ENCODE results near the gene SUFU.
A peak's percentile ranks its signal among the peaks of the same experiment; 100 is the strongest.

SUFU gene

DNA sequence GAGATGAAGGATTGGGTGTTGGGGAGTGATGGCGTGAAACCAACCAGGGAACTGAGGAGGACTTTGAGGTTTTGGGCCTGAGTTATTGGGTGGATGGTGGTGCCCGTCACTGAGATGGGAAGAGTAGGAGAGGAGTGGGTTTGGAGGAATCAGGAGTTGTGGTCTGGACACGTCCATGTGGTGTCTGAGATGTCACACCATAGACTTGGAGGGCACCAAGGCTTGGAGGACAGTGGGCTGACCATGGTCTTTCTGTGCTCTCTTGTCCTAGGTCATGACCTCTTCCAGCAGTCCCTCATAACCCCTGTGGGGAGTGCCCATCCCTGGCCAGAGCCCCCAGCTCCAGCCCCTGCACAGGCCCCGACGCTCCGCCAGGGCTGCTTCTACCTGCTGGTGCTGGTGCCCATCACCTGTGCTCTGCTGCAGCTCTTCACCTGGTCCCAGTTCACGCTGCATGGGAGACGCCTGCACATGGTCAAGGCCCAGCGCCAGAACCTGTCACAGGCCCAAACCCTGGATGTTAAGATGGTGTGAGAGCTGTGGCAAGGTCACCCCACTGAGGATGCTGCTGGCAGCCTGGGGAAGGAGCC, 28.2 kb upstream of the SUFU start:
- Histone ChIP-seq H3K27me3 (no peaks in the 10 kb centered on the region), H3K36me3 (peaks cover 57% of the 10 kb centered on the region)

DNA sequence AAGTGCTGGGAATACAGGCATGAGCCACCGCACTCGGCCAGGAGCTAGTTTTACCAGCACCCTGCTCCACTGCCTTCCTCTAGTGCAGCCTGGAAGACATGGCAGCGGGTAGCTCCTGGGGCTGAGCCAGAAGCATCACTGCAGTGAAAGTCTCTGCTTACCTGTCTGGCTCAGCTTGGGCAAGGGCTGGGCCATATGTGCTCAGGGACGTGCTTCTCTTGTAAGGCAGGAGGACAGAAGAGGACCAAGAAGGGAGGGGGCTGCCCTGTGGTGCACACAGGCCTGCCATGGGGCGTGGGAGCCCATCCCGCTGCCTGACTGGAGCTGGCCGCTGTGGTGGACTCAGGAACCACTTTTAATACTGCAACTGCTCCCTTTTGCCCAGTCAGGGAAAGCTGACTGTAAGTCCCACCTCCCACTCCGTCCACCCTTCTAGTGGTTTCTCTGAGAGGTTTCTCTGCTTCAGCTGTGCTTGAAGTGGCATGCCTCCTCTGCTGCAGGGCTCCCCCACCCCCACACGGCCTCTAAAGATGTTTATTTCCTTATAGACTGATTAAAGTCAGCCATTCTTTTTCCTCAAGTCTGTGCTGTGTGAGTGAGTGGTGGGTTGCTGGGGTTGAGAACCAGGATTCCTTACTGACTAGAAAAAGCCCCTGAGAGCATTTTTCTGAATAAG, 27.2 kb upstream of the SUFU start:
- Histone ChIP-seq H3K36me3 (peaks cover 64% of the 10 kb centered on the region), H3K9me3 (no peaks in the 10 kb centered on the region), H3K27ac (no peak overlapping the region), H3K4me3 (ENCODE audit: low read depth in 1 of 2, low read length in 1 of 2) (no peak overlapping the region), H3K4me1 (ENCODE audit: control insufficient read depth in 1 of 2, insufficient read depth in 1 of 2, low read depth in 1 of 2, low read length in 1 of 2) (peaks cover 4 to 7% of the 10 kb centered on the region in 2 experiments), H3K27me3 (no peaks in the 10 kb centered on the region)
- TF ChIP-seq, protein P1, sequence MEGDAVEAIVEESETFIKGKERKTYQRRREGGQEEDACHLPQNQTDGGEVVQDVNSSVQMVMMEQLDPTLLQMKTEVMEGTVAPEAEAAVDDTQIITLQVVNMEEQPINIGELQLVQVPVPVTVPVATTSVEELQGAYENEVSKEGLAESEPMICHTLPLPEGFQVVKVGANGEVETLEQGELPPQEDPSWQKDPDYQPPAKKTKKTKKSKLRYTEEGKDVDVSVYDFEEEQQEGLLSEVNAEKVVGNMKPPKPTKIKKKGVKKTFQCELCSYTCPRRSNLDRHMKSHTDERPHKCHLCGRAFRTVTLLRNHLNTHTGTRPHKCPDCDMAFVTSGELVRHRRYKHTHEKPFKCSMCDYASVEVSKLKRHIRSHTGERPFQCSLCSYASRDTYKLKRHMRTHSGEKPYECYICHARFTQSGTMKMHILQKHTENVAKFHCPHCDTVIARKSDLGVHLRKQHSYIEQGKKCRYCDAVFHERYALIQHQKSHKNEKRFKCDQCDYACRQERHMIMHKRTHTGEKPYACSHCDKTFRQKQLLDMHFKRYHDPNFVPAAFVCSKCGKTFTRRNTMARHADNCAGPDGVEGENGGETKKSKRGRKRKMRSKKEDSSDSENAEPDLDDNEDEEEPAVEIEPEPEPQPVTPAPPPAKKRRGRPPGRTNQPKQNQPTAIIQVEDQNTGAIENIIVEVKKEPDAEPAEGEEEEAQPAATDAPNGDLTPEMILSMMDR (IDR thresholded peaks at IDR 0.05) = no peak

More for the DNA sequence above, 28.2 kb upstream of the SUFU start:
- Histone ChIP-seq H3K4me3 (ENCODE audit: low read depth in 1 of 2, low read length in 1 of 2) (no peak overlapping the region), H3K4me1 (ENCODE audit: control insufficient read depth in 1 of 2, insufficient read depth in 1 of 2, low read depth in 1 of 2, low read length in 1 of 2) (peaks cover 4 to 8% of the 10 kb centered on the region in 2 experiments), H3K9me3 (no peaks in the 10 kb centered on the region), H3K27ac (no peak overlapping the region)
- TF ChIP-seq, protein P1 (IDR thresholded peaks at IDR 0.05) = no peak

DNA sequence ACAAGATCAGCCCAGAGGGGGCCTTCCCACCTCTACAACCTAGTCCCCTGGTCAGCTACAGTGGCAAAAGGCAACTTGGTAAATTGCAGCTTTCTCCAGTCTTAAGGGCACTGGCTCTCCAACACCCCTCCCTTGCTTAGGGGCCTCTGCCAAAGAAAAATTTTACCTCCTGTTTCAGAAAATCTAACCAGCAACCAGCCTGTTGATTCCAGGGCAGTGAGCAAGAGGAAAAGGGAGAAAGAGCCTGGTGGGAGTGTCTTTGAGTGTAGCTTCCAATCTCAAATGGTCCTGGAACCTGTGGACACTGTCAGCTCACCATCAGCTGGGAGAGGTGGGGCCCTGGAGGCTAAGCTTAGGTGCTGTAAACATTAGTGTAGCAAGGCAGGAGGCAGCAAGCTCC, 24.1 kb upstream of the SUFU start:
- no peaks in the 10 kb centered on the region for H3K27me3 ChIP-seq
- H3K36me3 ChIP-seq = peaks cover 73% of the 10 kb centered on the region
- no peak overlapping the region for H3K4me3 ChIP-seq (ENCODE audit: low read depth in 1 of 2, low read length in 1 of 2)
- H3K4me1 ChIP-seq (ENCODE audit: control insufficient read depth in 1 of 2, insufficient read depth in 1 of 2, low read depth in 1 of 2, low read length in 1 of 2) = peaks cover 4 to 7% of the 10 kb centered on the region in 2 experiments
- no peaks in the 10 kb centered on the region for H3K9me3 ChIP-seq
- TF ChIP-seq, protein P1 (IDR thresholded peaks at IDR 0.05) = no peak
- peak overlapping the region; percentile 59 for H3K27ac ChIP-seq

DNA sequence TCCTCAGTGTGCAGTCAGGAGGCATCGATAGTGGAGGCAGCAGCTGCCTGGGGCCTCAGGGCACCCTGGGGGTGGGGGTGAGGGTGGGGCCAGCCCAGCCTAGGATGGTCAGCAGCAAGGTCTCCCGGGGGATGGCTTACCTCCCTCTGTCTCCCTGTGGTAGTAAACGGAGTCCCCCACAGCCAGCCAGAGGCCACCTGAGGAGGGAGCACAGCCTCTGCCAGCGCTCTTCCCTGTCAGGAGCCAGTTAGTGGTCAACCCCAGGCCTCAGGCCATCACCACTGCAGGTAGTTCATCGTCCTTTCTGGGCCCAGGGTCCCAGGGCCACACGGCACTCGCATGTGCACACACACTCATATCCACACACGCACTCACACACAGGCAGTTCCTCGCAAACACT, 23.4 kb upstream of the SUFU start:
- no peaks in the 10 kb centered on the region for H3K27me3 ChIP-seq
- H3K36me3 ChIP-seq = peaks cover 80% of the 10 kb centered on the region
- H3K27ac ChIP-seq = peak overlapping the region; percentile 59
- no peak overlapping the region for H3K4me3 ChIP-seq (ENCODE audit: low read depth in 1 of 2, low read length in 1 of 2)
- no peaks in the 10 kb centered on the region for H3K9me3 ChIP-seq
- TF ChIP-seq, protein P1 (IDR thresholded peaks at IDR 0.05) = no peak
- H3K4me1 ChIP-seq (ENCODE audit: control insufficient read depth in 1 of 2, insufficient read depth in 1 of 2, low read depth in 1 of 2, low read length in 1 of 2) = peaks cover 4 to 7% of the 10 kb centered on the region in 2 experiments

DNA sequence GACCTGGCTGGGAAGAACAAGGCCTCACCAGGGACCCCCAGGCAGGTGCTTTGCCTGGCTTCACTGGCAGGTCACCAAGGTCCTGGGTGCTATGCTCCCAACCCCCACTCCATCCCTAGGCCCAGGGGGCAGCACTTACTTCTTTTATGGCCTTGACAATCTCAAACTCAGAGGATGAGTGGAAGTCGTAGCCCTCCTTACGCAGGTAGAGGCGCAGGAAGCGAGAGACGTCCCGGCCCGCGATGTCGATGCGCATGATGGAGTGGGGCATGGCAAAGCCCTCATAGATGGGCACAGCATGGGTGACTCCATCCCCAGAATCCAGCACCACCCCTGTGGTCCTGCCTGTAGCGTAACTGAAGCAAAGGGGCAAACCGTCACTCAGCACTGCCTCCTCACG, 19.8 kb upstream of the SUFU start:
- Histone ChIP-seq H3K4me3 (ENCODE audit: low read depth in 1 of 2, low read length in 1 of 2) (no peak overlapping the region), H3K27me3 (no peaks in the 10 kb centered on the region), H3K27ac (no peak overlapping the region), H3K9me3 (no peaks in the 10 kb centered on the region), H3K36me3 (peaks cover 100% of the 10 kb centered on the region), H3K4me1 (ENCODE audit: control insufficient read depth in 1 of 2, insufficient read depth in 1 of 2, low read depth in 1 of 2, low read length in 1 of 2) (peaks cover 0 to 3% of the 10 kb centered on the region in 2 experiments)
- TF ChIP-seq, protein P1 (IDR thresholded peaks at IDR 0.05) = no peak
